HK-2 (cell line): ENCODE data around the gene LMX1B.

Source experiments
- DNase-seq: peaks from one replicate; pipeline ENCODE4 v3.0.0-alpha.2; 2018; ENCODE audit not compliant: unreplicated experiment

Gene LMX1B

DNA sequence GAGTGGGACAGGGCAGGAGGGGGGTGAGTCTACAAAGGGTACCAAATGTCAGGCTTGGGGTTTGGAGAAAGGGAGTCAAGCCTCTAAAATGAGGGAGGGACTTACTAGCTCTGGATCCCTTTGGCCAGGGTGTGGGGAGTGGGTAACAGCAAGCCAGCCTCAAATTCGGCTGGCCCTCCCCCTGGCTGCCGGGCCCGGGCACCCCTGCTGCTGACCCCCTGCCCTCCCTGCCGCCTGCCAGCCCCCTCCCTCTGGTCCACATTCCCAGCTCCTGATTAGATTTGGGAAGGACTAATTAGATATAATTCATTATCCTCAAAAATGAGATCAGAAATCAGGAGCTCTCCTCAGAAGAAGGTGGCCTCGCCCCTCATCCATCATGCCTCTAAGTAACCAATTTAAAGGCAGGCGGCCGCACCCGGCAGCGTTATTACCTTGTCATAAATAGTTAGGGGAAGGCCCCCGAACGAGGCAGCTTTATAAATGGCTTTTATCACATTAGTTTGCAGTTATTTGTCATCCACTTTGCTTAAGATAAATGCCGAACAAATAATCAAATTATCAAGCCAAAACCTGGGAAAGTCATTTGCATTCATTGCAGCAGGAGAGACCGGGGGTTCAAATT lies 44.6 kb downstream of the LMX1B start:
- DNase-seq = no peak

DNA sequence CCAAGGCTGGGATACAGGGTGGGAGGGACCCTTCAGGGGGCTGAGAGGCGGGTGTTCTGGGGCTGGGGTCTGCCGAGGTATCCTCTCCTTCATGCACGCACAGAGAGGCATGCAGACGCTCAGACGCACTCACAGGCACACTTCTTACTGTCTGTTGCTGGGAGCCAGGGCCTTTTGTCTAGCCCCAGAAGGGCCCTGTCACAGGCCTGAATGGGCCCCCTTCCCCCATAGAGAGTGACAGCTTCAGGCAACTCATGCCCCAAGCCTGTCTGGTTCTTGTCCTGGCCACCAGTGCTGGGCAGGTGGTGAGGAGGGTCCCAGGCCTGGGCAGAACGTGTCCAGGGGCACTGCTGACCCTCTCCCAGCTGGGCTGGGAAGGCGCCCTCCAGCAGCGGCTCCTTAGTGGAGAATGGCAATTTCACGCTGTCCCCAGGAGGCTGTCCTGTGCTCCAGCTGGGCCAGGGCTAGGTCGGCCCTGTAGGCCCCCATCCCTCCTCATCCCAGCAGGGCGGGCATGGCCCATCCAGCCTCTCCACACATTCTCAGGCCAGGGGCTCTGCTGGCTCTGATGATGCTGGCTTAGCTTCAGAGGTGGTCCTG lies 45.3 kb downstream of the LMX1B start:
- no peak for DNase-seq

DNA sequence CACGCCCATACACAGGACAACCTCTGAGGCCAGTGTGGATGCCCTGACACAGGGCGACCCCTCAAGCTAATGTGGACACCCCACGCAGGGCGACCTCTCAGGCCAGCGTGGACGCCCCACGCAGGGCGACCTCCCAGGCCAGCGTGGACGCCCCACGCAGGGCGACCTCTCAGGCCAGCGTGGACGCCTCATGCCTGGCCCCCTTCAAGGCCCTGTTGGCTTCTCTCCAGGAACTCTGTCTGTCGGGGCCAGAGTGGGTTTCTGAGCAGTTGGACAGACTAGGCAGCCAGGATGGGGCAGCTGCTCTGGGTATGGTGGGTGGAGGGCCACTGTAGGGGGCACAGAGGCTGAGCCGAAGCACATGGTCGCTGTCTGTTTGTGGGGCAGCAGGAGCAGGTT lies 47.4 kb downstream of the LMX1B start:
- no peak for DNase-seq

DNA sequence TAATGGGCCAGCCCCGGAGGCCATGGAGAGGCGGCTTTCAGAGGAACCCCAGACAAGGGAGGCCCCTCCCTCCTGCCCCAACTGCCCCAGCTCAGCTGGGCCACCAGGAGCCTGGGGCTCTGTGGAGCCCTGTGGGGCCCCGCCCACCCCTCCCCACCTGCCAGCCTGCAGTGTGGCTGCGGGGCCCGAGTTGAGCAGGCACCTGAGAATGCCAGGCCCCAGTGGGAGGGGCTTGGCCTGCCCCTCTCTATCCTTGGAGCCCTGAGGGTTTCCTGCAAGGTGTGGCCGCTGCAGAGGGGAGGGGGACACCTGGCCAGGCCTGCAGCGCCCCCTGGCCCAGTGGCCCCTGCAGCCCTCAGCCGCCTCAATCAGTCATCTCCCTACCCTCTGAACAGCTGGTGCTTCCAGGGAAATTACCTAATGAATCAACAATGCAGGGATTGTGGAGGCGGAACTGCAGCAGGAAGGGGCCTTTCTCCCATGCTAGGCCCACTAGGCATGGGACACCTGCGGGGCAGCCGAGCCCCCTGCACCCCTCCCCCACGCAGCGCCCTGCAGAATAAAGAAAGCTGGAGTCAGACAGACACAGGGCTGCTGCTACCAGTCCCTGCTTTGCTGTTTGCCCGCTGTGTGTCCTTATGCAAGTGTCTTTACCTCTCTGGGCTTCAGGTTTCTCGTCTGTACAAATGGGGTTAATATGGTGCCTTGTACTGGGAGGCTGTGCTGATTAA lies 48.0 kb downstream of the LMX1B start:
- no peak for DNase-seq

DNA sequence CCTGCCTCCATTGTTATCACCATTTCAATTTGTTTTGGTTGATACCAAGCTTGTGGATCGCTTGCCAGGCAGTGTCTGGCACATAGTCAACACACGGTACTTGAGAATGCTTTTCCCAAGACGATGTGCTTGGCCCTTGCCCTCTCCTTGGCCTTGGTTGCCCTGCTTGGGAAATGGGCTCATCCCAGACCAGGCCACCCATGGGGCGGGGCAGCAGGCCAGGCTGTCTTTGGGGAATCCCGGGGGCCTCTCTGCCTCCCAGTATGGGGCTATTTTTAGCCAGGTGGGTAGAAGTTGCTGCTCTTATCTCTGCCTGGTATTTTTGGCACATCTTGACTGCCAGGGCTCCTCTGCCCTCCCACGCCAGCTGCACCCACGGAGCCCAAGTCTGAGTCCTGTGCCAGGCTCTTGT lies 49.9 kb downstream of the LMX1B start:
- no peak for DNase-seq

DNA sequence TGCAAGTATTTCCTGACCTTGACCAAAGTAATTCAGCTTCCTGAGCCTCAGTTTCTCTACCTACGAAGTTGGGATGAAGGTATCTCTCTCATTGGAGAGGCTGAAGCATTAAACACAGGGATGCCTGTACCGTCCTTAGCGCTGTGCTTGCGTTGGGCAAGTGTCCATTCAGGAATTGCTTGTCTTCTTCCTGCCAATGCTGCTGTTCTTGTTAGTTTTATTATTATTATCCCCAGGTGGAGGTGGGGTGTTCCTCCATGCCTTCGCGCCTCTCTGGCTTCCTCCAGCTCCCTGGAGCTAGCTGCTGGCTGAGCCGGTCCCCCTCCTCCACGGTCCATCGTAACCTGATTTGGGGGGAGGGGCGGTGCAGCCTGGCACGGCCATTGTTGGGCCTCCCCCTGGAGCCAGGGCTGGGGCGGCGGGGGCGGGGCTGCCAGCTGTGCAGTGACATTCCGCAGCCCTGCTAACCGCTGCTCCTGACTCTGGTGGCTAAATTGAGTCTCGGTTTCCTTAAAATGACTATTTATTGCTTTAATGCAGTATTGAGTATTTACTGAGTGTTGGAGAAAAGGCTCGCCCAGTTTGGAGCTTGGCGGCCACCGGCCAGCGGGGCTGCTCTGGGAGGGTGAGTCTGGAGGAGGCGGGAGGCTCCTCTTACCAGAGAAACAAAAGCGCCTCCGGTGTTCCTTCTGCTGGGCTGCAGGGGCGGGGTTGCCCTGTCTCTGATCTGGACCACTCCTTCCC lies 51.3 kb downstream of the LMX1B start:
- no peak for DNase-seq

DNA sequence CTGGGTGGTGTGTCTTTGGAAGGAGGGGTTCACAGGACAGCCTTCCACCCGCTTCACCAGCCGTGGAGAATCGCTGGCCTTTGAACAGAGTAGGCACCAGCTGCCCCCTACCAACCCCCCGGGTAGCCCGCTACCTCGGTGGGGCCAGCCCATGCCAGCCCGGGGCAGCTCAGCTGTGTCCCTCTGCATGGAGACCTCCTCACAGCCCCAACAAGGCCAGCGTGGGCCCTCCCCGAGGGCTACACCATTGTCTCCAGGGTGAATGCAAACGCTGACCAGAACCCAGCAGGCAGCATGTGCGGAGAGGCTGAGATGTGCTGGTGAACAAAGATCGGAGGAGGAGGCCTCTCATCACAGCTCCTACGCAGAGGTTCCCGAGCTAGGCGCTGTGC lies 51.9 kb downstream of the LMX1B start:
- DNase-seq = no peak

DNA sequence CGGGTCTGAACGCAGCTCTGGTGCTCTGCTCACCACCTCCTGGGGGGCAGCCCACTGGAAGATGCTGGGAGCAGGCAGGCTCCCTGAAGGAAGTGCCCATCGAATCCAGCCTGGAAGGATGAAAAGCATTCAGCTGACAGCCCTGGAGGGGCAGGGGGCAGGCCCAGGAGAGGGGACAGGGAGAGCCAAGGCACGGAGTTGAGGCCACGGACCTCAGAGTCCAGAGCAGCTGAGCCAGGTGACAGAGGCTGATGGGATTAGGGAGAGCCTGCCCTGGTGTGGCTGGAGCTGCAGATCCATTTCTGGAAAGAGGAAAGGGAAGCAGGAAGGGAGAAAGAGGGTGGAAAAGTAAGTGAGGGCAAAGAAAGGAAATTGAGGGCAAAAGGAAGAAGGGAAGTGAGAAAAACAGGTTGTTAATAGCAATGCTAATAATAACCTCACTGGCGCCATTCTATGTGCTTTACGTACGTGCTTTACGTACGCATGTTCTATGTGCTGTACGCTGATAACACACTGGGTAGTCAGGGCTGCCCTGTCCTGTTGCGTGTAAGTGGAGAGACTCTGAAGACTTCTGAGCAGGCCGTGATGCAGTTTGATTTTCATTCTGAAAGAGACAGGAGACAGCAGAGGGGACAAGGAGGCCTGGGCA lies 52.6 kb downstream of the LMX1B start:
- DNase-seq = no peak

DNA sequence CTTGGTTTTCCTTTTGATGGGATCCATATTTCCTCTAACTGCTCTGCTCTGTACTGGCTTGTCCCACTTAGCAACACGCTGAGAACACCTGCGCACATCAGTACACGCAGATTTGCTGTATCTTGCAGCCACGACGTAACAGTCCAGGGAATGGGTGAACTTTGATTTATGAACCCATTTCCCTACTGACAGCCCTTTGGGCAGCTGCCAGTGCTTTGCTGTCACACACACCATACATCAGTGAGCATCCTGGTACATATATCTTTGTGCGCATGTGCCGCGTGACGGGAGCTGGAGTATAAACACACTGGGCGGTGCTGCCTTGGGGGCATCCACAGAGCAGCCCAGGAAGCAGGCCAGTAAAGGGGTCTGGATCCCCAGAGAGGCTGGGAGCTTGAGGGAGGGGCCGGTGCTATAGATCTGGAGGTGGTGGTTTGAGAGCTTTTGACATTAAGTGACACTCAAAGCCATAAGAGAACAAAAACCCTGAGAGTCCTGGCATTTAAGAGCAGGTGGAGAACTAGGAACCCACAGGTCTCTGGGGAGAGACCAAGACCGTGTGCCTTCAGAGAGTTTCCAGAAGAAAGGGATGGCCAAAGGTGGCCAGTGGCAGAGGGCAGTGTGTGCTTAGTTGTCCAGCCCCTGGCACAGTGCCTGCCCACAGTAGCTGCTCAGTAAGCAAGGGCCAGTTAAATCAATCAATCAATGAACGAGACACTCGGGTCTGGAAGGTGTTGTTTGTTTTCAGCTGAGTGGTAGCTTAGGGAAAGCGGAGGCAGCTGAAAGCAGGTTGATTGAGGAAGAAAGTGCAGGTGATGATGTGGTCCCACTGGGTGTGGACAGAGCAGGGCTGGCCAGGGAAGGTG lies 53.7 kb downstream of the LMX1B start:
- no peak for DNase-seq

DNA sequence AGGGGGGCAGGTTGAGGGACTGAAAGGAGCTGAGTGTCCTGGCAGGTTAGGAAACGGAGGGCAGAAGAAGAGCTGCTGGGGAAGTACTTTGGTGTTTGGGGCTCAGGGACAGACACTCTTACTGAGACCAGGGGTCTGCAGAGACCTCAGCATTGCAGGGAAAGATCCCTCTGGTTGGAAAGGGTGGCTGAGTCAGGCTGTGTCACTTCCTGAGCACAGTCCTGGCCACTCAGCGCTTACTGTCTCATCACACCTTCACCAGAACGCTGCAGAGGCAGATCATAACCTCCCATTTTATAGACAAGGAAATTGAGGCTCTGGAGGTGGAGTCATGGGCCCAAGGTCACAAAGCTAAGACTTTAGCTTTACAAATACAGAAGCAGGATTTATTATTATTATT lies 54.3 kb downstream of the LMX1B start:
- no peak for DNase-seq

DNA sequence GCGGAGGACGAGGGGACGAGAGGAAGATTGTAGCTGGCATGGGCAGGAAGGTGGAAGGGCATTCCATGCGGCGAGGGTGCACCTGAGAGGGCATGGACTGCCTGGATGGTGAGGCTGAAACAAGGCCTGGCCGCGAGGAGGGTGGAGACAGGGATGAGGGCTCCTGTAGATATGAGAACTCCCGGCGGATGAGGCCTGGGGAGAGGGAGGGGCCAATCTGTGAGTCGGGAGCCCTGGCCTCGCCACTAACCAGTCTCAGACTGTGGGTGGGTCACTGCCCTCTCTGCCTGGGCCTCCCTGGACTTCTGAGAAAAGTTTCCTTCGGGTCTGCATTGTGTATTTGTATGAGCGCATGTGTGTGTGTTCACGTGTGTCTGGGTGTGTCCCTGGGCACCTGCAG lies 55.4 kb downstream of the LMX1B start:
- no peak for DNase-seq

DNA sequence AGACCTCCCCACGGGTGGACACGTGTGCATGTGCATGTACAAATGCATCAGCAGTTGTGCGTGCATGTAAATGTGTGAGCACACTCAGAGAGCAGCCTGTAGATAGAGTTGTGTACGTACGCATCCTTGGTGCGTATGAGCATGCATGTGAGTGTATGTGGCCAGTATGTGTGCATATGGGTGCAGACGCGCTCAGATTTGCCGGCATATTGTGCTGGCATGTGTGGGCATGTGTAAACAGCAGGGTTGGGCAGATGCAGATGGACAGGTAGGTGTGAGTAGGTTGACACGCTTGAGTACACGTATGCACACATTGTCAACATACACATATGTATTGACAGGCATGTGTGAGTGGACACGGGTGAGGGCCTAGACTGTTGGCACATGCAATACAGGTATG lies 56.5 kb downstream of the LMX1B start:
- DNase-seq = no peak

DNA sequence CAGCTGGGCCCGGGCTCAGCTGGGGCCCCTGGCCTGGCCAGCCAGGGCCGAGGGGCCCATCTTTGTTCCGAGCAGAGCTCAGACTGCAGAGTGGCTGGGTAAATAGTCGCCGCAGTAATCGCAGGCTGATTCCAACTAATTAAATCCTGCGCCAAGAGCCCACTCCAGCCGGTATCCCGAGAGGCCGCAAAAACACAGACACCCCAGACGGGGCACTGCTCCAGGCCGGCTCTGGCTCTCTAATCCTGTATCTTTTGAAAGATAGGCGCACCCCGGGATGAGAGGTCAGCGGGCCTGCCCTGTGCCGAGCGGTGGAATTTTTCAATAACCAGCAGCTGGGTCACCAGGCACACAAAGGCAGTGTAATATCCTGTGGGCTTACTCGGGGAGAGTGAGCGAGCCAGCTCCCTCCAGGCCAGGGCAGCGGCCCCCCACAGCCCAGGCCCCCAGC lies 57.7 kb downstream of the LMX1B start:
- DNase-seq = no peak

DNA sequence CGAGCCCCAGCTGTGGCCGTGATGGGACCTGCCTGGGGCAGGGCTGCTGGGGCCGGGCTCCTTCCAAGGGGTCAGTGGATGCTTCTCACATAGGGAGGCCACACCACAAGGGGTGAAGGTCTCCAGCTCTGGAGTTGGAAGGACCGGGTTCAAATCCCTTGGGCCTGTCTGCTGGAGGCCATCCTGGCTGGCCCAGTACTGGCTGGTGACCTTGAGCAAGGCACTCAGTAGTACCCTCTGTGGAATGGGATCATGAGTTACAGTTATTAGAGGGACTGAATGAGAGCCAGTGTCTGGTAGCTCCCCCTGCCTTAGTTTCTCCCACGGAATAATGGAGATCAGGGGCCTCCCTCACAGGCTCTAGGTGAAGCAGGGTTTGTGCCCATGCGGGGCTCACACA lies 58.3 kb downstream of the LMX1B start:
- no peak for DNase-seq

DNA sequence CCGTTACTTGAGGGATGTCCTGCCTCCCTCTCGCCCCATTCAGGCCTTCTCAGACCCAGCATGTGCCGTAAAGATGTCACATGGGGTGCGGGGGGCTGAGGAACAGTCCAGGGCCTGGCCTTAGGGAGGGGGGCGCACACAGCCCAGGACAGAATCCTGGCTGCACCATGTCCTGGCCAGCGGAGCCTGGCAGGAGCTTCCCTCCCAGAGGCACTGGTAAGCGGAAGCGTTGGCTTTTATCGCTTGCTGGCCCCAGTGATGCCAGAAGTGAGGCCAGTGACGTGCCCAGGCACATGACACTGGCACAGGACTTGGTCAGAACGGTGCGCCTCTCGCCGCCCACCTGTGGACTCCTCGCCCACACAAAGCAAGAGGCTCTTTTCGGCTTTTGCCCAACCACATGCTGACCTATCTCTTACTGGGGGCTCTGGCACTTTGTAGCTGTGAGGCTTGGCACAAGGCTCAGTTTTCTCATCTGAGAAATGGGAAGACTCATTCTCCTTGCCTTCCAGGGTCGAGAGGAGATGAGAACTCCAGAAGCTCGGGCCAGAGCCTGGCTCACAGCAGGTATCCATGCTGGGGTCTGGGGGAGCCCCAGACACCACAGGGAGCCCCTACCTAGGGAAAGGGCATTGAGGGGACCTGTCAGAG lies 59.0 kb downstream of the LMX1B start:
- no peak for DNase-seq

DNA sequence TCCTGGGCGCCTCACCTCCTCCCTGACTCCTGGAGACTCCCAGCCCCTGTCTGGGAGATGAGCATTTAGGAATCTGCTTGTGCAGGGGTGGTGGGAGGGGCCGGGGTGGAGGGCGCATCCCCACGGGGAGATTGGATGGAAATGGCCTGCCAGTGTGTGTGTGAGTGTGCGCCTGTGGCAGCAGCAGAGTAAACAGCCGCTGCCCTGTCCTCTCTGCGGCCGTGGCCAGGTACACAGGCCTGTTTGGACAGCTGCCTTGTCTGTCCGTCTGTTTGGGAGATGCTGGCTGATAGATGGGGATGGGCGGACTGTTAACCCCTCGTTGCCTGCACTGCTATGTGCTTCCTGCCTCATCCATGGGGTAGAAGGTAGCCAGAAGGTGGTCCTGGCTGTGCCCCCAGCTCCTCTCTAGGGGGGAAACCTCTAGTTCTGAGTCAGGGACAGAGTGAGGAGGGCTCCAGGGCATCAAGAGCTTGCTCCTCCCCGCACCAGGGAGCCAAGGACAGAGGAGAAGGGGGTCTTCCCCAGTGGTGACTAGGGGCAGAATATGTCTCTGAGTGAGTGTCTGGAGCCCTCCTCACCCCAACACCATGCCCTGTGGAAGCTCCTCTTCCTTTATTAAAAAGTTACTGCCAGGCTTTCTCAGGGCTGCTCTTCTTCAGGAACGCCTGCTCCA lies 60.1 kb downstream of the LMX1B start:
- DNase-seq = no peak

DNA sequence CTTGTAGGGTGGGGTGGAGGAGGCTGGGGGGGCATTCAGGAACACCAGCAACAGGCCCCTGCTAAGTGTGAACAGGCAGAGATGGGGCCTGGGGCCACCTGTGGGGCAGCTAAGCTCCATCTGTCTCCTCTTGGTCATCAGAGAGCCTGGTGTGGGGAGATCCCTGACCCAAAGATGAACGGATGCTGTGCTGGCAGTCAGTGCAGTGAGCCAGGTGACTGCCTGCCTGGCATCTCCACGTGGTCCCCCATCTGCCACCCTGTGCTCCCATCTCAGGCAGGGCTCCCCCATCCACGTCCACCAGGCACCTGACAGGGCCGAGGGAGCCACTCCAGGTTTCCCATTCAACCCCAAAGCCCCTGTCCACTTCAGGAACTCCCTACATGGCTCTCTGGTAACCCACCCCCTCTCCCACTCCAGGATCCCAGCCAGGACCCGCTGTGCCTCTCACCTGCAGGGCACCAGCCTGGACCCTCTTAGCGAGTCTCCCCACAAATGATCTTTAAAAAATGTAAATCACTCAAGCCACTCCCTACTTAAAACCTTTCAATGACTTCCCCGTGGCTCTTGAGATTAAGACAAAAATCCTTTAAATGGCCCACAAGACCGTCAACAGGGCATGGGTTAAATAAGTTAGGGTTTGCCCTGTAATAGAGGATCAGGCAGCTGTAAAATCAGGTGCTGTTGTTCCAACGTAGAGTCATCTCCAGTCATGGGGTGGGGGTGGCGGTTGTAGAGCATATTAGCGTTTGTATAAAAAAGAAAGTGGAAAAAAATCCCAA lies 60.8 kb downstream of the LMX1B start:
- no peak for DNase-seq

DNA sequence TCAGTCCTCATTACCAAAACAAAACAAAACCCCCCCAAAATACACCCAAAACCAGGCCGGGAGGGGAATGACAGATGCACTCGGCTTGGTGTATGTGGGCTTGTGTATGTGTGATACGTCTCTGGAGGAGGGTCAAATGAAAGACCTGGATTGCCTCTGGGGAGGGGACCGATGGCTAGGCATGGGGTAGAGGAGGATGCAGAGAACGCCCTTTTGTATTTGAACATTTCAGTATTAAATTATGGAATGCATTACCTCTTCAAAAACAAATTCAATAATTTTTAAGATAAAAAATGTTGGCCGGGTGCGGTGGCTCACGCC lies 61.4 kb downstream of the LMX1B start:
- DNase-seq = no peak

DNA sequence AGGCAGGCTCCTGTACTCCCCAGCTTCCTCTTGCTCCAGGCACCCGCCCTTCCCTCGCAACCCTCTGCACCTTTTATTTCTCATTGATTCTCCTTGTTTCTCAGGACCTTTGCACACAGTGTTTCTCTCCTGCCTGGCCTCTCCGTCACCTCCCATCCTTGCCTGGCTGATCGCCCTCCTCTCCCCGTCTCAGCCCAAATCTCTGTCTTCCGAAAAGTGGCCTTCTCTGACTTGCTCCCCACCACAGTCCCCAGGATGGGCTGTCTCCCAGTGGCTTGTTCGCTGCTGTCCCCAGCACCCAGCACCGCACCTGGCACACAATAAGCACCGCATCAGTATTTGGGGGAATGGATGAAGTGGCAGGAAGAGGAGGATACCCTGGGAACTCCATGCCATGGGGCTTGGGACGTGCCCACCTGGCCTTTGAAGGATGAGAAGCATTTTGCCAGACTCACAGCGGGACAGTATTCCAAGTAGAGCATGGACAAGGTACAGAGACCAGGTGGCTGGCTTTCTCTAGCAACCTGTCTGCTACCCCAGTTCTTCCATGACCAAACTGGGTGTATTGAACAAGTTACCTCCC lies 62.5 kb downstream of the LMX1B start:
- no peak for DNase-seq
